NT2/D1 (cell line): ENCODE data around the gene RELT.

ENCODE experiments used
- SUZ12 ChIP-seq: IDR thresholded peaks from 2 replicates; pipeline ENCODE4 v1.6.1; 2011; ENCODE audit not compliant: insufficient read length, insufficient read depth; ENCODE audit errors: extremely low read depth
- YY1 ChIP-seq: IDR thresholded peaks from 2 replicates; pipeline ENCODE4 v1.6.1; 2011; ENCODE audit not compliant: insufficient read length, insufficient read depth
- ZNF274 ChIP-seq: IDR thresholded peaks from 2 replicates; pipeline ENCODE4 v1.6.1; 2011; ENCODE audit warnings: mild to moderate bottlenecking, low read depth, low read length

GRCh38 chr11:73348838-73349237 is 27.4 kb upstream of the RELT start:
- TF ChIP-seq ZNF274 (no peak), YY1 (no peak), SUZ12 (no peak)
